ENCODE results near the gene SLC35F1. TPM values are rescaled to one million over a fixed set of nuclear protein-coding genes. Genes with fewer than 3 reads are reported as not detected.

SLC35F1 gene
- total RNA-seq, 1 donor: not detected

DNA sequence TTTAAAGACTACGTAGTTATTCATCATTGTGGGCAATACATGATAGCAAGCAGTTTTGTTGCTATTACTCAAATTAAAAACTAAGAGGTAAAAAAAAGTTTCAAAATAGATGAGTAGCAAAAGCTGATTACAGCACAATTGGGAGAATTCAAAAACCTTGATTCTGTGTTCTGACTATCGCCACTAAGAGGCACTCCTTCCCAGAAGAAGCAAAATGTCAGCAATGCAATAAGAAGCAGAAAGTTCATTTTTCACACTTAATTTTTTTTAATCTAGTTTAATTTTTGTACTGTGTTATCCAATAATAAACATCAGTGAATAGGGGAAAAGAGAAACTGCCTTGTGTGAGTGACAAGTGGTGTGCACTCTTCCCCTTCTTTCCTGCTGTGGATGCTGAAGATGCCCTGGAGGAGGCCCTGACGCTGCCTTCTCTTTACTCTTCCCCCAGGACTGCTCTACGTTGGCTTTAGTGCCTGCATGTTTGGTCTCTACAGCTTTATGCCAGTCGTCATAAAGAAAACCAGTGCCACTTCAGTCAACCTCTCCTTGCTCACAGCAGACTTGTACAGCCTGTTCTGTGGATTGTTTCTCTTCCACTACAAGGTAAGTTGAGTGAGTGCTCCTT lies 377.8 kb downstream of the SLC35F1 start:
- no peak overlapping the region for H3K4me3 ChIP-seq (ENCODE audit: low read depth, low read length)
- TF ChIP-seq CTCF (IDR thresholded peaks at IDR 0.05; ENCODE audit: insufficient read depth, low read depth, low read length): peak; percentile 57
- DNase-seq (ENCODE audit: low read depth): peak; percentile 36

GRCh38 chr6:118285791-118286190 lies 378.7 kb downstream of the SLC35F1 start:
- DNase-seq (ENCODE audit: low read depth): no peak
- no peak for TF ChIP-seq CTCF (IDR thresholded peaks at IDR 0.05; ENCODE audit: insufficient read depth, low read depth, low read length)
- H3K4me3 ChIP-seq (ENCODE audit: low read depth, low read length): no peak overlapping the region

- no peak overlapping the region for H3K4me3 ChIP-seq (ENCODE audit: low read depth, low read length)
- DNase-seq (ENCODE audit: low read depth): peak; percentile 9
- TF ChIP-seq CTCF (IDR thresholded peaks at IDR 0.05; ENCODE audit: insufficient read depth, low read depth, low read length): peak; percentile 34
Measured at GRCh38 chr6:118288355-118289124, 381.5 kb downstream of the SLC35F1 start.

DNA sequence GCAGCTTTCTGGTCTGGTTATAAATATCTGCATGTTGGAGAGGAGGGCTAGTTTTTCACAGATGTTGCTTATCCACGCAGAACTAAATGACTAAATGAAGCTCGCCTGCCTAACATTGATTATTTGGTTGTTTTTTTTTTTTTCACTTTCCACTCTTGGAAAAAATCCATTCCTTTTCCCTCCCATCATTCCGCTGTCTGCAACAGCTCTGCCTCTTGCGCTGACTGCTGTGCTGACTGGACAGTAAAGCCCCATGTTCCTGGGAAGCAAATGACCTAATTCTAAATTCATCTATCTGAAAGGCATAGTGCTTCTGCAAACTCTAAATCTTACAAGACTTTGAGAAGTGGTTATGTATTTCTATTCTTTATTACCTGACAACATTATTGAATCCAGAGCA lies 385.5 kb downstream of the SLC35F1 start:
- no peak for DNase-seq (ENCODE audit: low read depth)
- no peak for TF ChIP-seq CTCF (IDR thresholded peaks at IDR 0.05; ENCODE audit: insufficient read depth, low read depth, low read length)

GRCh38 chr6:118294906-118295305 lies 387.8 kb downstream of the SLC35F1 start:
- no peak for TF ChIP-seq CTCF (IDR thresholded peaks at IDR 0.05; ENCODE audit: insufficient read depth, low read depth, low read length)
- H3K4me3 ChIP-seq (ENCODE audit: low read depth, low read length): no peak overlapping the region
- DNase-seq (ENCODE audit: low read depth): no peak

More for the DNA sequence above, 385.5 kb downstream of the SLC35F1 start:
- no peak overlapping the region for H3K4me3 ChIP-seq (ENCODE audit: low read depth, low read length)

DNA sequence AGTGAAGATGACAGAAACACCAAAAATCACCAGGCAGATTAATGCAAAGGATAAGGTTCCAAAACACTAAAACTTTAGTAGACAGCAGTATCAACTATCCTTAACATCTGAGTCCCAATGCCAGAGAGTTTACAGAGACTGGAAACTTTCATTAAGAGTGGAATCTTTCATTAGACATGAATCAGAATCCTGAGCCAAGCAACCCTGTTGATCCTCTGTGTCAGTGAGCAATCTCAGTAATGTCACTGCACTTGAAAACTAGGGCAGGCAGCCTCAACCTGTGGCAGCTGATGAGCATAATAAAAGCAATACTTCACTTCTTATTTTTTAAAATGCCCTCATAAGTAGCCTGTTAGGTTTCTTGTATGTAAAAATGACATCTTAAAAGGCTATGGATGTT lies 388.3 kb downstream of the SLC35F1 start:
- no peak for TF ChIP-seq CTCF (IDR thresholded peaks at IDR 0.05; ENCODE audit: insufficient read depth, low read depth, low read length)
- no peak overlapping the region for H3K4me3 ChIP-seq (ENCODE audit: low read depth, low read length)
- no peak for DNase-seq (ENCODE audit: low read depth)
